AG04450 (cell line): Measurements from ENCODE around the gene PPIL1. TPM values are rescaled to one million over a fixed set of nuclear protein-coding genes. Genes with fewer than 3 reads are reported as not detected.
A peak's percentile ranks its signal among the peaks of the same experiment; 100 is the strongest.

Experiments used
- CTCF ChIA-PET: fragments of 300-600, 350-600 bp; formaldehyde crosslinking; extraction: SDS; loops from one replicate; lab custom pipeline; 2022; ENCODE audit warnings: antibody characterized with exemption, inconsistent platforms; lab: Charles Lee
- POLR2A ChIA-PET: fragments of 350-600 bp; formaldehyde crosslinking; extraction: SDS; loops from one replicate; lab custom pipeline; 2021; ENCODE audit warnings: antibody characterized with exemption, inconsistent platforms; lab: Yijun Ruan, JAX
- DNase-seq: peaks from one replicate; pipeline ENCODE4 v3.0.0-alpha.2; 2011; ENCODE audit warnings: low read depth, low spot score
- H3K27ac ChIP-seq: one replicate; pipeline ENCODE4 v1.5.1; 2012; ENCODE audit warnings: low read depth, low read length, control low read depth
- H3K27me3 ChIP-seq: one replicate; pipeline ENCODE4 v1.6.0; 2012; ENCODE audit warnings: low read length; ENCODE audit not compliant: control insufficient read depth, insufficient read depth
- H3K4me3 ChIP-seq: 2 replicates; pipeline ENCODE4 v1.5.1; 2011; ENCODE audit warnings: mild to moderate bottlenecking, low read depth, low read length, control low read depth
- H3K9me3 ChIP-seq: 2 replicates; pipeline ENCODE4 v1.5.1; 2012; ENCODE audit warnings: low read length; ENCODE audit not compliant: control insufficient read depth, insufficient read depth
- CTCF ChIP-seq: IDR thresholded peaks from 2 replicates; pipeline ENCODE4 v1.5.1; 2011; ENCODE audit warnings: low read depth, low read length, control low read depth, inconsistent platforms
- polyA plus RNA-seq: library from polyadenylated mRNA; depleted of rRNA; stranded (reverse); fragments of >200 nt; gene quantifications from 2 replicates; pipeline ENCODE4 v1.2.3, GENCODE V29; 2011

The PPIL1 gene
- polyA plus RNA-seq, 1 experiment, result 40.7 TPM

GRCh38 chr6:36917541-36918193, 43.1 kb upstream of the PPIL1 start:
- Histone ChIP-seq H3K9me3 (no peaks in the 10 kb centered on the region), H3K27ac (peak overlapping the region; percentile 76), H3K27me3 (no peaks in the 10 kb centered on the region), H3K4me3 (no peak overlapping the region)
- POLR2A ChIA-PET, result no interaction called here
- CTCF ChIA-PET, result interaction anchor here (1.2 kb wide), 1 partner anchor 18 kb away, joined by 3 read pairs; no protein-coding TSS in a partner anchor
- TF ChIP-seq CTCF, result no peak
- no peak for DNase-seq

DNA sequence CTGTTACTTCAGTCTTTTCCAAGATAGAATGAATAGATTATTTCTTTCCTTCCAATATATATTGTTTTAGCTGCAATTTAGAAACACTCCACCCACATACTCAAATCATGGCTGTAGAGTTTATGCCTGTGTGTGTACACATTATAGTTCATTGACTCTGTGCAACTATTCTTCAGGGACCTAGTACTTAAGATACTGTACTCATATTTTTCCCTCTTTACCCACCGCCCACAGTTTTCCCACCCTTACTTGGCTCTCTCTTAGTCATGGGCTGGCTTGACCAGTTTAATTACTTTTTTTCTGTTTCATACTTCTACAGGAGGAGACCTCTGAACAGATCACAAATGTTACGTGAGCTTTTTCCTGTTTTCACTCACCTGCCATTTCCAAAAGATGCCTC, 41.5 kb upstream of the PPIL1 start:
- ChIA-PET CTCF (interaction anchor here (3.4 kb wide), 1 partner anchor 151 kb away, joined by 8 read pairs; no protein-coding TSS in a partner anchor), POLR2A (no interaction called here)
- Histone ChIP-seq H3K4me3 (no peak overlapping the region), H3K27ac (no peak overlapping the region), H3K27me3 (no peaks in the 10 kb centered on the region), H3K9me3 (no peaks in the 10 kb centered on the region)
- TF ChIP-seq CTCF, result no peak
- no peak for DNase-seq

- no peaks in the 10 kb centered on the region for H3K27me3 ChIP-seq
- DNase-seq, result no peak
- H3K27ac ChIP-seq, result no peak overlapping the region
- ChIA-PET CTCF (interaction anchor here (1.2 to 3.4 kb wide), 2 partner anchors 63 to 150 kb away, joined by 3 to 8 read pairs; no protein-coding TSS in a partner anchor), POLR2A (no interaction called here)
- TF ChIP-seq CTCF, result no peak
- no peaks in the 10 kb centered on the region for H3K9me3 ChIP-seq
- H3K4me3 ChIP-seq, result no peak overlapping the region
Observed at GRCh38 chr6:36915599-36915998, 41.0 kb upstream of the PPIL1 start.

- ChIA-PET POLR2A (interaction anchor here (1.7 kb wide), 1 partner anchor 72 kb away, joined by 7 read pairs; the partner anchor contains the start of gene MTCH1), CTCF (interaction anchor here (0.6 to 3.4 kb wide), 10 partner anchors 32 to 340 kb away, joined by 3 to 8 read pairs (median 3); no protein-coding TSS in a partner anchor)
- TF ChIP-seq CTCF, result peak; percentile 44
Observed at GRCh38 chr6:36914227-36914794, 39.7 kb upstream of the PPIL1 start.

GRCh38 chr6:36913082-36913481, 38.5 kb upstream of the PPIL1 start:
- CTCF ChIA-PET, result interaction anchor here (0.6 to 2.2 kb wide), 3 partner anchors 20 to 105 kb away, joined by 3 to 8 read pairs (median 6); no protein-coding TSS in a partner anchor
- H3K9me3 ChIP-seq, result no peaks in the 10 kb centered on the region
- H3K4me3 ChIP-seq, result no peak overlapping the region
- H3K27ac ChIP-seq, result no peak overlapping the region
- POLR2A ChIA-PET, result interaction anchor here (1.3 kb wide), 1 partner anchor 9 kb away, joined by 3 read pairs; no protein-coding TSS in a partner anchor
- TF ChIP-seq CTCF, result no peak
- no peaks in the 10 kb centered on the region for H3K27me3 ChIP-seq
- no peak for DNase-seq

More at GRCh38 chr6:36914227-36914794, 39.7 kb upstream of the PPIL1 start:
- H3K27me3 ChIP-seq, result no peaks in the 10 kb centered on the region
- no peak for DNase-seq
- no peak overlapping the region for H3K4me3 ChIP-seq
- H3K9me3 ChIP-seq, result no peaks in the 10 kb centered on the region
- H3K27ac ChIP-seq, result no peak overlapping the region
